GM18517 (cell line): ENCODE measurements around the gene GRIK4.
"Not testable (repeated sequence)": the region's sequence is repeated elsewhere in the genome, so short reads cannot be mapped to it uniquely, and the experiment has no call there.

Experiments
- ATAC-seq: cut with Tn5 transposase; IDR thresholded peaks from one replicate; pipeline ENCODE4 v1.9.1; 2021; ENCODE audit warnings: mild to moderate bottlenecking, moderate library complexity; ENCODE audit not compliant: unreplicated experiment

The GRIK4 gene

GRCh38 chr11:121012091-121012490 is 500.5 kb downstream of the GRIK4 start:
- ATAC-seq = no peak

GRCh38 chr11:121018746-121019145 is 507.2 kb downstream of the GRIK4 start:
- ATAC-seq = no peak

GRCh38 chr11:121021718-121022117 is 510.2 kb downstream of the GRIK4 start:
- ATAC-seq = not testable (repeated sequence)

GRCh38 chr11:121023848-121024751 is 512.6 kb downstream of the GRIK4 start, which contains the start of gene TBCEL:
TSS of gene TBCEL (plus strand) at chr11:121024102. CDS start at chr11:121045691, 21,589 bp downstream.
- ATAC-seq = peak; percentile 86

GRCh38 chr11:121024989-121025388 is 513.4 kb downstream of the GRIK4 start:
- ATAC-seq = no peak

GRCh38 chr11:121029153-121029552 is 517.6 kb downstream of the GRIK4 start:
- ATAC-seq = no peak

- ATAC-seq = no peak
Measured at GRCh38 chr11:121029813-121030445, 518.4 kb downstream of the GRIK4 start.

GRCh38 chr11:121031167-121031566 is 519.6 kb downstream of the GRIK4 start:
- ATAC-seq = no peak

GRCh38 chr11:121031648-121032047 is 520.1 kb downstream of the GRIK4 start:
- ATAC-seq = not testable (repeated sequence)

- ATAC-seq = no peak
Measured at GRCh38 chr11:121032546-121032945, 521.0 kb downstream of the GRIK4 start.

- no peak for ATAC-seq
Measured at GRCh38 chr11:121033635-121034034, 522.1 kb downstream of the GRIK4 start.

- ATAC-seq = no peak
Measured at GRCh38 chr11:121035169-121035755, 523.7 kb downstream of the GRIK4 start.

GRCh38 chr11:121035780-121036179 is 524.2 kb downstream of the GRIK4 start:
- no peak for ATAC-seq

GRCh38 chr11:121037016-121037415 is 525.5 kb downstream of the GRIK4 start:
- ATAC-seq = no peak
